Inferior parietal cortex (tissue), 1 donor: ENCODE results near the gene TTC28.

Experiments
- DNase-seq: peaks from one replicate; pipeline ENCODE4 v3.0.0-alpha.2; 2016; ENCODE audit errors: extremely low spot score

The TTC28 gene

GRCh38 chr22:28004021-28004420, 675.6 kb downstream of the TTC28 start:
- no peak for DNase-seq

GRCh38 chr22:28002863-28003565, 676.6 kb downstream of the TTC28 start:
- DNase-seq: no peak

GRCh38 chr22:28002181-28002700, 677.4 kb downstream of the TTC28 start:
- no peak for DNase-seq

GRCh38 chr22:28001171-28001835, 678.3 kb downstream of the TTC28 start:
- DNase-seq: no peak

GRCh38 chr22:28000361-28000760, 679.3 kb downstream of the TTC28 start:
- DNase-seq: no peak

GRCh38 chr22:27999876-28000275, 679.8 kb downstream of the TTC28 start:
- DNase-seq: no peak

- no peak for DNase-seq
These were observed 680.9 kb downstream of the TTC28 start for GRCh38 chr22:27998511-27999410.

- DNase-seq: no peak
These were observed 682.1 kb downstream of the TTC28 start for GRCh38 chr22:27997538-27997937.

- DNase-seq: no peak
These were observed 682.7 kb downstream of the TTC28 start for GRCh38 chr22:27996981-27997380.

GRCh38 chr22:27996529-27996925, 683.1 kb downstream of the TTC28 start:
- no peak for DNase-seq

GRCh38 chr22:27995801-27996528, 683.7 kb downstream of the TTC28 start:
- no peak for DNase-seq

GRCh38 chr22:27994481-27995331, 684.9 kb downstream of the TTC28 start:
- no peak for DNase-seq

GRCh38 chr22:27993774-27994350, 685.8 kb downstream of the TTC28 start:
- DNase-seq: no peak

GRCh38 chr22:27993201-27993635, 686.4 kb downstream of the TTC28 start:
- DNase-seq: no peak

- no peak for DNase-seq
These were observed 687.1 kb downstream of the TTC28 start for GRCh38 chr22:27992294-27993165.

- no peak for DNase-seq
These were observed 687.9 kb downstream of the TTC28 start for GRCh38 chr22:27991586-27992293.

- no peak for DNase-seq
These were observed 688.8 kb downstream of the TTC28 start for GRCh38 chr22:27990879-27991278.

GRCh38 chr22:27990451-27990840, 689.2 kb downstream of the TTC28 start:
- no peak for DNase-seq
